HT-29 (cell line): ENCODE results near the gene EML3. TPM values are rescaled to one million over a fixed set of nuclear protein-coding genes. Genes with fewer than 3 reads are reported as not detected.
A peak's percentile ranks its signal among the peaks of the same experiment; 100 is the strongest.
"Not testable (repeated sequence)": the region's sequence is repeated elsewhere in the genome, so short reads cannot be mapped to it uniquely, and the experiment has no call there.

Source experiments
- DNase-seq: peaks from one replicate; pipeline ENCODE4 v3.0.0-alpha.2; 2015; ENCODE audit warnings: low spot score
- total RNA-seq: library from RNA; depleted of rRNA; stranded (reverse); fragments of >200 nt; shearing (Covaris generic); gene quantifications from 2 replicates; pipeline ENCODE4 v1.2.3, GENCODE V29; 2014

The EML3 gene
- total RNA-seq, 1 experiment from 2014 or later: 72.3 TPM

- DNase-seq: no peak
Observed at GRCh38 chr11:62621027-62621566, 8.5 kb upstream of the EML3 start.

- DNase-seq: not testable (repeated sequence)
Observed at GRCh38 chr11:62616957-62617356, 4.4 kb upstream of the EML3 start.

GRCh38 chr11:62615521-62615920 lies 2.9 kb upstream of the EML3 start:
- no peak for DNase-seq

- DNase-seq: peak; percentile 58
Observed at GRCh38 chr11:62614275-62614674, 1.7 kb upstream of the EML3 start.

GRCh38 chr11:62613291-62613778 lies 760 bp upstream of the EML3 start:
- DNase-seq: no peak

- peak; percentile 66 for DNase-seq
Observed at GRCh38 chr11:62611705-62612365, 740 bp downstream of the EML3 start.

- no peak for DNase-seq
Observed at GRCh38 chr11:62610814-62611704, 1.5 kb downstream of the EML3 start.

GRCh38 chr11:62610403-62610802 lies 2.2 kb downstream of the EML3 start:
- no peak for DNase-seq

GRCh38 chr11:62608776-62609175 lies 3.8 kb downstream of the EML3 start:
- DNase-seq: no peak

- DNase-seq: no peak
Observed at GRCh38 chr11:62607714-62608113, 4.9 kb downstream of the EML3 start.

- no peak for DNase-seq
Observed at GRCh38 chr11:62605902-62606301, 6.7 kb downstream of the EML3 start.

GRCh38 chr11:62605467-62605866 lies 7.1 kb downstream of the EML3 start:
- DNase-seq: no peak

GRCh38 chr11:62604460-62605120 lies 8.0 kb downstream of the EML3 start:
- no peak for DNase-seq

GRCh38 chr11:62603776-62604299 lies 8.7 kb downstream of the EML3 start:
- DNase-seq: no peak

GRCh38 chr11:62603072-62603408 lies 9.5 kb downstream of the EML3 start:
- DNase-seq: peak; percentile 78

GRCh38 chr11:62602141-62603071 lies 10.2 kb downstream of the EML3 start:
- peak; percentile 90 for DNase-seq

- peak; percentile 100 for DNase-seq
Observed at GRCh38 chr11:62601372-62602140, 11.0 kb downstream of the EML3 start, which contains the start of gene MTA2. TSS of gene MTA2 (minus strand) at chr11:62601865. CDS start at chr11:62601450, 415 bp downstream.

- peak; percentile 43 for DNase-seq
Observed at GRCh38 chr11:62601122-62601371, 11.5 kb downstream of the EML3 start.

- peak; percentile 38 for DNase-seq
Observed at GRCh38 chr11:62600367-62601121, 12.0 kb downstream of the EML3 start.
